Measurements from ENCODE around the gene RPL12. TPM values are rescaled to one million over a fixed set of nuclear protein-coding genes. Genes with fewer than 3 reads are reported as not detected.

Gene RPL12
- total and polyA plus RNA-seq, 9 of the 15 experiments (the other 6 are each of a cell fraction or from before 2014, with no cell fraction given), result 1,614 to 4,558 (median 2,531) TPM

- H4K20me1 ChIP-seq (replicated peaks; ENCODE audit: control insufficient read depth, insufficient read depth, low read length), result peaks cover 32% of the 10 kb centered on the region
- H3K36me3 ChIP-seq (ENCODE audit: control insufficient read depth, insufficient read depth, low read length), result peaks cover 88% of the 10 kb centered on the region
- peaks cover 12% of the 10 kb centered on the region for H3K9me3 ChIP-seq (replicated peaks; ENCODE audit: control insufficient read depth, insufficient read depth, low read depth, low read length)
- H2AFZ ChIP-seq (ENCODE audit: low read depth, low read length), result no peak overlapping the region
- no peaks in the 10 kb centered on the region for H3K9me1 ChIP-seq (ENCODE audit: control insufficient read depth, insufficient read depth, low read length)
- no peak overlapping the region for H3K4me3 ChIP-seq
- H3K4me1 ChIP-seq (replicated peaks in 1 of 2; ENCODE audit: control insufficient read depth in 2 of 2, insufficient read depth in 2 of 2, low read length in 2 of 2), result peaks cover 6 to 12% of the 10 kb centered on the region in 2 experiments; a peak in 3 of 5 replicates
- no peak overlapping the region for H3K27ac ChIP-seq (ENCODE audit: extremely low read depth, low read depth, low read length)
- 95% methylated on average over 15 of the region's 15 CpGs for WGBS (ENCODE audit: insufficient coverage, low coverage, missing lambda C conversion rate)
- intact Hi-C loops (cut with micrococcal nuclease), result no loop called here
- TSS peak; percentile 35 for BruUV-seq (replicated peaks)
- in situ Hi-C loops (cut with MboI), result no loop called here
- DNase-seq (ENCODE audit: extremely low read depth in 1 of 4, low spot score in 3 of 4) (peak in 1 of 4 experiments; percentile 32), ATAC-seq (peak; percentile 7), FAIRE-seq (no peak)
- H3K27me3 ChIP-seq (ENCODE audit: control insufficient read depth in 2 of 2, insufficient read depth in 2 of 2, low read length in 2 of 2), result no peaks in the 10 kb centered on the region
- peaks cover 35% of the 10 kb centered on the region for H3K79me2 ChIP-seq (ENCODE audit: control insufficient read depth, insufficient read depth, low read length)
- no peak overlapping the region for H3K9ac ChIP-seq (ENCODE audit: insufficient read depth in 1 of 2, low read depth in 2 of 2, low read length in 2 of 2)
- ChIA-PET CTCF (ENCODE audit: low intra/inter-chr PET ratio) (no interaction called here), POLR2A (interaction anchor here (0.6 to 5.5 kb wide), 7 partner anchors 9 to 328 kb away, joined by 3 to 30 read pairs (median 4); partner anchors contain the start of gene ZNF79)
- no peak overlapping the region for H3K4me2 ChIP-seq (ENCODE audit: insufficient read depth, low read length)
- TF ChIP-seq ZNF592 (IDR thresholded peaks at IDR 0.05), result no peak
- TF ChIP-seq EWSR1 (IDR thresholded peaks at IDR 0.05; ENCODE audit: borderline replicate concordance, low read depth, partially characterized antibody), result peak; percentile 17
- TF ChIP-seq L3MBTL2 (IDR thresholded peaks at IDR 0.05), result no peak
- TF ChIP-seq MEF2A (IDR thresholded peaks at IDR 0.05; ENCODE audit: control insufficient read depth, low read depth, low read length), result no peak
- TF ChIP-seq TRIM28 (IDR thresholded peaks at IDR 0.05), result no peak
- TF ChIP-seq CBX5 (IDR thresholded peaks at IDR 0.05; ENCODE audit: borderline replicate concordance, low read depth), result no peak
- TF ChIP-seq ZNF655 (CRISPR knock-in tag; IDR thresholded peaks at IDR 0.05), result no peak
- TF ChIP-seq SREBF1 (IDR thresholded peaks at IDR 0.05; ENCODE audit: borderline replicate concordance, low read depth, low read length), result no peak
- no peak for TF ChIP-seq NFIX (CRISPR knock-in tag; IDR thresholded peaks at IDR 0.05; ENCODE audit: low read depth)
- no peak for TF ChIP-seq ELK1 (CRISPR knock-in tag; IDR thresholded peaks at IDR 0.05)
- no peak for TF ChIP-seq EHMT2 (IDR thresholded peaks at IDR 0.05)
- no peak for TF ChIP-seq MNT (conservative IDR thresholded peaks at IDR 0.05)
- TF ChIP-seq ZNF274 (IDR thresholded peaks at IDR 0.05; ENCODE audit: borderline replicate concordance, low read depth, low read length), result peak; percentile 84; the same call in 1 of the 2 replicates
These were observed 6.0 kb downstream of the RPL12 start for GRCh38 chr9:127444921-127445850.

Measured in K562 (cell line).